NCI-H460 (cell line): ENCODE results near the gene GLT8D2. TPM values are rescaled to one million over a fixed set of nuclear protein-coding genes. Genes with fewer than 3 reads are reported as not detected.
"Not testable (repeated sequence)": the region's sequence is repeated elsewhere in the genome, so short reads cannot be mapped to it uniquely, and the experiment has no call there.

Source experiments
- DNase-seq: peaks from one replicate; pipeline ENCODE4 v3.0.0-alpha.2; 2016; ENCODE audit warnings: low read depth; ENCODE audit errors: extremely low read depth
- total RNA-seq: library from RNA; depleted of rRNA; stranded (reverse); fragments of >200 nt; shearing (Covaris generic); gene quantifications from 2 replicates; pipeline ENCODE4 v1.2.3, GENCODE V29; 2014

Gene GLT8D2
- total RNA-seq, 1 experiment from 2014 or later, result 0.59 TPM

- no peak for DNase-seq
These were observed 4.8 kb upstream of the GLT8D2 start for GRCh38 chr12:104054681-104055346.

GRCh38 chr12:104050436-104050835, 449 bp upstream of the GLT8D2 start:
- no peak for DNase-seq

GRCh38 chr12:104049278-104049902, 597 bp downstream of the GLT8D2 start:
- DNase-seq, result no peak

DNA sequence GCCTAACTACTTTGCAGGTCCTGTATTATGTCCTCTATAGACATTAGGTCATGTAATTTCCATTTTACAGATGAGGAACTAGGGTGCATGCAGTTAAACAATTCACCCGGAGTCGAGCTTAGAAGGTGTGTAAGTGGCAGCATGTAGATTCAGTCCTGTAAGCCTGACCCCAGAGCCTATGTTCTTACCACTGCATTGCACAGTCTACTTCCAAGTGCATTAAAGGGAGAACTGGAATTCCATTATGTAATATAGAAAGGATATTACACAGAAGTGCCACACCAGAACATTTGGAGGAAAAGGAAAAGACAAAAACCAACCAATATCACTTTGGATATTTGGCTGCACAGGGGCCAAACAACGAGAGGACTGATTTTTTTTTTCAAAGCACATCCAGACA, 1.2 kb downstream of the GLT8D2 start:
- no peak for DNase-seq

GRCh38 chr12:104048162-104048561, 1.8 kb downstream of the GLT8D2 start:
- DNase-seq, result no peak

- DNase-seq, result no peak
These were observed 3.7 kb downstream of the GLT8D2 start for GRCh38 chr12:104046306-104046705.

DNA sequence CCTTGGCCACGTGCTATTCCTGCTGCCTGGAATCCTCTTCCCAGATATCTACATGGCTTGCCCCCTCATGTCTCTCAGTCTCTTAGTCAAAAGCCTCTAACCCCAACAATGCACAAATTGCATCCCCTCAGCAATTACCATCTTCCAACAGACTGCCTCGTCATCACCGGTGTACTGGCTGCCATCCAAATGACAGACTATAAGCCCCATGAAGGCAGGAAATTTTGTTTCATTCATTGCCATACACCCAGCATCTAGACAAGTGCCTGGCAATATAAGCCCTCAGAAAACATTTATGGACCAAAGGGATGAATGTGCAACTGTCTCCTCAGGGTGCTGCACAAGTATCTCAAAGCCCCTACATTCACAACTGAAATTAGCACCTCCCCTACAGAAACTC, 5.8 kb downstream of the GLT8D2 start:
- no peak for DNase-seq

GRCh38 chr12:104042580-104042979, 7.4 kb downstream of the GLT8D2 start:
- no peak for DNase-seq

GRCh38 chr12:104039769-104040168, 10.2 kb downstream of the GLT8D2 start:
- DNase-seq, result not testable (repeated sequence)

DNA sequence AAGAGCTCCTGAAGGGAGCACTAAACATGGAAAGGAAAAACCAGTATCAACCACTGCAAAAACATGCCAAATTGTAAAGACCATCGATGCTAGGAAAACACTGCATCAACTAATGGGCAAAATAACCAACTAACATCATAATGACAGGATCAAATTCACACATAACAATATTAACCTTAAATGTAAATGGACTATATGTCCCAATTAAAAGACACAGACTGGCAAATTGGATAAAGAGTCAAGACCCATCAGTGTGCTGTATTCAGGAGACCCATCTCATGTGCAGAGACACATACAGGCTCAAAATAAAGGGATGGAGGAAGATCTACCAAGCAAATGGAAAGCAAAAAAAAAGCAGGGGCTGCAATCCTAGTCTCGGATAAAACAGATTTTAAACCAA, 13.8 kb downstream of the GLT8D2 start:
- DNase-seq, result not testable (repeated sequence)

GRCh38 chr12:104030596-104030995, 19.4 kb downstream of the GLT8D2 start:
- DNase-seq, result not testable (repeated sequence)

GRCh38 chr12:104026841-104027599, 23.0 kb downstream of the GLT8D2 start:
- no peak for DNase-seq

- no peak for DNase-seq
These were observed 24.2 kb downstream of the GLT8D2 start for GRCh38 chr12:104025771-104026170.

GRCh38 chr12:104024348-104024747, 25.6 kb downstream of the GLT8D2 start:
- no peak for DNase-seq

GRCh38 chr12:104023710-104024109, 26.3 kb downstream of the GLT8D2 start:
- no peak for DNase-seq

DNA sequence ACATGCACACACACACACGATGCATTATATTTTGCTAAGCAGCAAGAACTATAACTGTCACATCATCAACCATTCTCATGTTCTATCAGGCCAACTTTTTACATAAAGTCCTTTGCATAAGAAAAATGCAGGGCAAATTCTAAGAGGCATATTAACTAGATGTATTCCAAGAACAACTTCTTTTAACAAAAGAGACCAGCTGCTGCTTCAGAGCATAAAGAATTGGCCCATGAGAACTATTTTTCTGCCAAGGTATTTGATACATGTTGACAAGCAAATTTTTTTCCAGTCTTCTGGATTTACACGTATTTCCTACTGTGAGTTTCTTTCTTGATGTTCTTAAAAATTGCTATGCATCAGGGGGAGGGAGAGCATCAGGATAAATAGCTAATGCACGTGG, 27.2 kb downstream of the GLT8D2 start:
- no peak for DNase-seq

DNA sequence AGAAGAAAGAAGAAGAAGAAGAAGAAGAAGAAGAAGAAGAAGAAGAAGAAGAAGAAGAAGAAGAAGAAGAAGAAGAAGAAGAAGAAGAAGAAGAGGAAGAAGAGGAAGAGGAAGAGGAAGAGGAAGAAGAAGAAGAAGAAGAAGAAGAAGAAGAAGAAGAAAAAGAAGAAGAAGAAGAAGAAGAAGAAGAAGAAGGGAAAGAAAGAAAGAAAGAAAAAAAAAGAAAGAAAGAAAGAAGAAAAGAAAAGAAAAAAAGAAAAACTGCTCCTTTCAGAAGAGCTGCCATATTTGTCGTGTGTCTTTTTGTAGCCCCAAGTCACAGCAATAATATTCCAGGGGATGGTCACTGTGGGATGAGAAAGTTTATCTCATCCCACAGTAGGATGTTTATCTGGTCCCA, 28.1 kb downstream of the GLT8D2 start:
- DNase-seq, result not testable (repeated sequence)

DNA sequence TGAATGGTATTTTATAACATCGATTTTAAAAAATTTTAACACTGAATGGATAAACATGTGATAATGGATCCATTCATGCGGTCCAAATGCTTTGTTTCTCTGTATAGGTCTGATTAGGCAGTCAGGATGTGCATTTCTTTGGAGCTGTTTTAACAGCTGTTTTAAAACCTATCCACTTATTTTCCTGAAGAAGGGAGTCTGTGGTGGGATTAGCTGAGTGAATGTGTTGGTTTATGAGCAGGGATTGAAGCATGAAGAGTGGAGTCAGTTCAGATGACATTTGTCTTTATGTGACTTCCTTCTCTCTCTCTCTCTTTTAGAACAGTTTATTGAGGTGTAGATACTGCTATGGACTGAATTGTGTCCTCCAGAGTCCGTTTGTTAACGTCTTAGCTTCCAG, 37.7 kb downstream of the GLT8D2 start:
- no peak for DNase-seq

- DNase-seq, result no peak
These were observed 38.7 kb downstream of the GLT8D2 start for GRCh38 chr12:104011253-104011652.

GRCh38 chr12:104010606-104011169, 39.3 kb downstream of the GLT8D2 start:
- DNase-seq, result no peak

- DNase-seq, result no peak
These were observed 39.9 kb downstream of the GLT8D2 start for GRCh38 chr12:104010121-104010520.
